Mesenchymal stem cell (in vitro differentiated cells and primary cell): ENCODE data around the gene SLC24A3.

Experiments used
- DNase-seq: peaks from one replicate; pipeline ENCODE4 v3.0.0-alpha.2; 2013
- H2AFZ ChIP-seq: one replicate; pipeline ENCODE4 v1.6.1; 2013; ENCODE audit warnings: low read depth, mild to moderate bottlenecking, control low read depth, inconsistent platforms, low read length, moderate library complexity
- H2AK5ac ChIP-seq: 2 replicates; pipeline ENCODE4 v1.6.1; 2013; ENCODE audit warnings: low read length, moderate library complexity, mild to moderate bottlenecking, inconsistent platforms; ENCODE audit not compliant: severe bottlenecking
- H2BK120ac ChIP-seq: one replicate; pipeline ENCODE4 v1.6.1; 2013; ENCODE audit warnings: low read depth, mild to moderate bottlenecking, inconsistent platforms, low read length, moderate library complexity
- H2BK12ac ChIP-seq, 2 experiments: one replicate each; pipeline ENCODE4 v1.6.1; 2013; ENCODE audit warnings: inconsistent platforms in 2 of 2, low read length in 2 of 2, mild to moderate bottlenecking in 2 of 2, moderate library complexity in 2 of 2, control low read depth in 1 of 2
- H2BK15ac ChIP-seq: one replicate; pipeline ENCODE4 v1.6.1; 2013; ENCODE audit warnings: mild to moderate bottlenecking, low read depth, inconsistent platforms; ENCODE audit not compliant: poor library complexity, severe bottlenecking
- H2BK5ac ChIP-seq: 2 replicates; pipeline ENCODE4 v1.6.1; 2013; ENCODE audit warnings: low read depth, mild to moderate bottlenecking, low read length, control low read depth, inconsistent platforms; ENCODE audit not compliant: poor library complexity, severe bottlenecking
- H3K14ac ChIP-seq, 2 experiments: one replicate each; pipeline ENCODE4 v1.6.1; 2013; ENCODE audit warnings: inconsistent platforms in 2 of 2, low read length in 2 of 2, control low read depth in 1 of 2, mild to moderate bottlenecking in 1 of 2, moderate library complexity in 1 of 2
- H3K18ac ChIP-seq, 2 experiments: one replicate each; pipeline ENCODE4 v1.6.1; 2013; ENCODE audit warnings: inconsistent platforms in 2 of 2, low read length in 2 of 2, control low read depth in 1 of 2, low read depth in 1 of 2, mild to moderate bottlenecking in 1 of 2
- H3K23ac ChIP-seq, 2 experiments: one replicate each; pipeline ENCODE4 v1.6.1; 2013; ENCODE audit warnings: inconsistent platforms in 2 of 2, low read length in 2 of 2, mild to moderate bottlenecking in 2 of 2, moderate library complexity in 2 of 2, control low read depth in 1 of 2
- H3K27ac ChIP-seq: 2 replicates; pipeline ENCODE4 v1.5.1; 2013; ENCODE audit warnings: mild to moderate bottlenecking, moderate library complexity, low read length, control low read depth, inconsistent platforms; ENCODE audit not compliant: poor library complexity, severe bottlenecking
- H3K27me3 ChIP-seq, 2 experiments: 2 replicates each; pipeline versions ENCODE4 v1.6.1 to v1.7.0; 2013; ENCODE audit warnings: low read length in 2 of 2, mild to moderate bottlenecking in 2 of 2, moderate library complexity in 2 of 2, control low read depth in 1 of 2, inconsistent platforms in 1 of 2; ENCODE audit not compliant: control insufficient read depth in 1 of 2, insufficient read depth in 1 of 2
- H3K36me3 ChIP-seq, 2 experiments: 2 replicates each; pipeline versions ENCODE4 v1.6.1 to v1.7.0; 2013; ENCODE audit warnings: low read length in 2 of 2, control low read depth in 1 of 2, inconsistent platforms in 1 of 2, low read depth in 1 of 2, mild to moderate bottlenecking in 1 of 2; ENCODE audit not compliant: insufficient read depth in 2 of 2, control insufficient read depth in 1 of 2
- H3K4ac ChIP-seq, 2 experiments: one replicate each; pipeline ENCODE4 v1.6.1; 2013; ENCODE audit warnings: inconsistent platforms in 2 of 2, low read length in 2 of 2, mild to moderate bottlenecking in 2 of 2, moderate library complexity in 2 of 2, control low read depth in 1 of 2, low read depth in 1 of 2
- H3K4me1 ChIP-seq: 2 replicates; pipeline ENCODE4 v1.6.1; 2013; ENCODE audit warnings: low read depth, low read length, control low read depth; ENCODE audit not compliant: control insufficient read depth, insufficient read depth
- H3K4me2 ChIP-seq: 2 replicates; pipeline ENCODE4 v1.6.1; 2013; ENCODE audit warnings: low read length, mild to moderate bottlenecking, inconsistent platforms; ENCODE audit not compliant: poor library complexity, severe bottlenecking
- H3K4me3 ChIP-seq, 2 experiments: 2 replicates each; pipeline versions ENCODE4 v1.5.1 to v1.7.0; 2013; ENCODE audit warnings: low read length in 2 of 2, mild to moderate bottlenecking in 2 of 2, control low read depth in 1 of 2, low read depth in 1 of 2; ENCODE audit not compliant: insufficient read depth in 1 of 2
- H3K79me1 ChIP-seq: replicated peaks from 2 replicates; pipeline ENCODE4 v1.6.1; 2013; ENCODE audit warnings: mild to moderate bottlenecking, control low read depth, low read length, inconsistent platforms; ENCODE audit not compliant: poor library complexity, severe bottlenecking
- H3K9ac ChIP-seq: 2 replicates; pipeline ENCODE4 v1.7.0; 2013; ENCODE audit warnings: mild to moderate bottlenecking, low read length, moderate library complexity
- H3K9me3 ChIP-seq: 2 replicates; pipeline ENCODE4 v1.7.0; 2013; ENCODE audit warnings: mild to moderate bottlenecking, low read length; ENCODE audit not compliant: control insufficient read depth
- H4K8ac ChIP-seq: one replicate; pipeline ENCODE4 v1.6.1; 2013; ENCODE audit warnings: inconsistent platforms, mild to moderate bottlenecking, low read length, moderate library complexity
- H4K91ac ChIP-seq: one replicate; pipeline ENCODE4 v1.6.1; 2013; ENCODE audit warnings: mild to moderate bottlenecking, low read length, inconsistent platforms
- WGBS: methylation state at CpG from one replicate; pipeline ENCODE4 v1.1.7; 2013; ENCODE audit warnings: mixed read lengths; 5-methylcytosine and 5-hydroxymethylcytosine counted together

The SLC24A3 gene

DNA sequence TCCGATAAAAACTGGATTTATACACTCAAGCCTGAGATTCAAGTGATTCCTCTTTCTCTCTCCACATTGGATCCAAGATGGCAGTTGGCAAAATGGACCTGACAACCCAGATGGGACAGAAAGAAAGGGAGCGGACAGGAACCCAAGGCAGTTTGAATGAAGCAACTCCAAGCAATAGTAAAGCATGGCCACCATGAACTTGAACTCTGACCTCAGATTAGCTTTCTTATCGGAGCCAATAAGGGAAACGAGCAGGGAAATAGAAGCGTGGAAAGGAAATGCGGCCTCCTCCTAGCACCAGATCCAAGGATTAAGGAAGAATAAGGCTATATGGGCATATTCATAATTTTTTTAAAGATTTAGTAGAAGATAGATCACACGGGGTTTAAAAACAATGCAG is 332.2 kb downstream of the SLC24A3 start:
- H3K79me1 ChIP-seq = no peaks in the 10 kb centered on the region
- no peak overlapping the region for H2BK120ac ChIP-seq
- H3K23ac ChIP-seq = no peak overlapping the region
- no peak overlapping the region for H2AK5ac ChIP-seq
- H3K14ac ChIP-seq = no peak overlapping the region
- H2BK15ac ChIP-seq = no peak overlapping the region
- no peaks in the 10 kb centered on the region for H3K36me3 ChIP-seq
- no peak overlapping the region for H3K27ac ChIP-seq
- no peaks in the 10 kb centered on the region for H3K9me3 ChIP-seq
- H2BK5ac ChIP-seq = no peak overlapping the region
- no peak overlapping the region for H3K9ac ChIP-seq
- H2AFZ ChIP-seq = no peak overlapping the region
- H3K4ac ChIP-seq = no peak overlapping the region
- H3K18ac ChIP-seq = no peak overlapping the region
- H3K4me2 ChIP-seq = no peak overlapping the region
- H4K91ac ChIP-seq = no peak overlapping the region
- no peak overlapping the region for H3K4me3 ChIP-seq
- peaks cover 0 to 30% of the 10 kb centered on the region in 2 experiments for H3K27me3 ChIP-seq
- no peak for DNase-seq
- no peaks in the 10 kb centered on the region for H3K4me1 ChIP-seq
- no peak overlapping the region for H4K8ac ChIP-seq
- WGBS = 92% methylated on average over 7 of the region's 7 CpGs
- H2BK12ac ChIP-seq = no peak overlapping the region

GRCh38 chr20:19546648-19547047 is 334.2 kb downstream of the SLC24A3 start:
- H3K23ac ChIP-seq = no peak overlapping the region
- no peak overlapping the region for H3K9ac ChIP-seq
- H2BK15ac ChIP-seq = no peak overlapping the region
- no peak overlapping the region for H4K8ac ChIP-seq
- no peak overlapping the region for H3K18ac ChIP-seq
- no peak overlapping the region for H3K4me3 ChIP-seq
- no peak overlapping the region for H2AK5ac ChIP-seq
- no peak overlapping the region for H2BK5ac ChIP-seq
- no peaks in the 10 kb centered on the region for H3K9me3 ChIP-seq
- no peaks in the 10 kb centered on the region for H3K79me1 ChIP-seq
- no peak overlapping the region for H3K4ac ChIP-seq
- H3K36me3 ChIP-seq = no peaks in the 10 kb centered on the region
- no peak overlapping the region for H2AFZ ChIP-seq
- no peak for DNase-seq
- H3K4me1 ChIP-seq = no peaks in the 10 kb centered on the region
- H4K91ac ChIP-seq = no peak overlapping the region
- H3K14ac ChIP-seq = no peak overlapping the region
- peaks cover 0 to 24% of the 10 kb centered on the region in 2 experiments for H3K27me3 ChIP-seq
- no peak overlapping the region for H3K27ac ChIP-seq
- H3K4me2 ChIP-seq = no peak overlapping the region
- WGBS = 79% methylated on average over 2 of the region's 2 CpGs
- no peak overlapping the region for H2BK12ac ChIP-seq
- H2BK120ac ChIP-seq = no peak overlapping the region

GRCh38 chr20:19547547-19547946 is 335.1 kb downstream of the SLC24A3 start:
- no peak overlapping the region for H3K18ac ChIP-seq
- H3K36me3 ChIP-seq = no peaks in the 10 kb centered on the region
- no peak overlapping the region for H3K27ac ChIP-seq
- H3K4me3 ChIP-seq = no peak overlapping the region
- H3K4me2 ChIP-seq = no peak overlapping the region
- no peaks in the 10 kb centered on the region for H3K79me1 ChIP-seq
- DNase-seq = no peak
- no peak overlapping the region for H2BK120ac ChIP-seq
- H3K9ac ChIP-seq = no peak overlapping the region
- H2BK15ac ChIP-seq = no peak overlapping the region
- H2AK5ac ChIP-seq = no peak overlapping the region
- H4K8ac ChIP-seq = no peak overlapping the region
- H2BK12ac ChIP-seq = no peak overlapping the region
- no peak overlapping the region for H3K14ac ChIP-seq
- H2AFZ ChIP-seq = no peak overlapping the region
- H3K9me3 ChIP-seq = no peaks in the 10 kb centered on the region
- H2BK5ac ChIP-seq = no peak overlapping the region
- peaks cover 0 to 22% of the 10 kb centered on the region in 2 experiments for H3K27me3 ChIP-seq
- H3K4me1 ChIP-seq = no peaks in the 10 kb centered on the region
- H3K4ac ChIP-seq = no peak overlapping the region
- H3K23ac ChIP-seq = no peak overlapping the region
- WGBS = 69% methylated on average over 4 of the region's 4 CpGs
- no peak overlapping the region for H4K91ac ChIP-seq

DNA sequence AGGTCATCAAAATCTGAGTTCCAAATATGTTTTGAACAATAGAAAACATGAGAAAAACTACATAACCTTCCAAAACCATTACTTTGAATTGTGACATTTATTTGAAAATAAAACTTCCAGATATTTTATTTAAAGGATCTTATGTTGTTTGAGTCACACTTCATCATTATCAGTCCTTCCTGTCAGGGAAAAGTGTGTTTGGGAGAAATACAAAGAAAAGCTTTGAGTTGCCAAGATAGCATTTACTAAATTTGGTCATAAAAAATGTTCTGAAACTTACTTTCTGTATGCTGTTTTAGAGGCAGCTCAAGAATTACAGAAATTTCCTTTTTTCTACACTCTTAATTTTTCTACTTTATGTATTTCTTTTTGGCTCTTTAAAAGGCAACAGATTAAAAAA is 337.5 kb downstream of the SLC24A3 start:
- no peaks in the 10 kb centered on the region for H3K36me3 ChIP-seq
- no peak overlapping the region for H4K91ac ChIP-seq
- no peak overlapping the region for H3K4ac ChIP-seq
- no peak overlapping the region for H3K4me2 ChIP-seq
- H3K4me1 ChIP-seq = no peaks in the 10 kb centered on the region
- no peaks in the 10 kb centered on the region for H3K9me3 ChIP-seq
- H3K9ac ChIP-seq = no peak overlapping the region
- H3K23ac ChIP-seq = no peak overlapping the region
- no peak overlapping the region for H4K8ac ChIP-seq
- H3K14ac ChIP-seq = no peak overlapping the region
- no peak overlapping the region for H2BK12ac ChIP-seq
- no peak overlapping the region for H2AK5ac ChIP-seq
- DNase-seq = no peak
- no peak overlapping the region for H3K27ac ChIP-seq
- no peak overlapping the region for H2AFZ ChIP-seq
- H2BK5ac ChIP-seq = no peak overlapping the region
- peaks cover 0 to 15% of the 10 kb centered on the region in 2 experiments for H3K27me3 ChIP-seq
- no peaks in the 10 kb centered on the region for H3K79me1 ChIP-seq
- H3K18ac ChIP-seq = no peak overlapping the region
- H2BK120ac ChIP-seq = no peak overlapping the region
- H2BK15ac ChIP-seq = no peak overlapping the region
- H3K4me3 ChIP-seq = no peak overlapping the region
